ENCODE data around the gene POU2F1. TPM values are rescaled to one million over a fixed set of nuclear protein-coding genes. Genes with fewer than 3 reads are reported as not detected.

The POU2F1 gene
- total RNA-seq, 1 experiment from 2014 or later: 25.0 TPM

- Histone ChIP-seq H3K27ac (ENCODE audit: low read depth, low read length, poor library complexity, severe bottlenecking) (no peak overlapping the region), H3K4me3 (ENCODE audit: low read depth, low read length, poor library complexity, severe bottlenecking) (no peak overlapping the region), H3K27me3 (replicated peaks; ENCODE audit: insufficient read depth, low read depth, low read length, poor library complexity) (no peaks in the 10 kb centered on the region), H3K9me3 (ENCODE audit: low read depth, low read length, poor library complexity, severe bottlenecking) (no peaks in the 10 kb centered on the region), H3K36me3 (ENCODE audit: insufficient read depth, low read length, poor library complexity, severe bottlenecking) (peaks cover 4% of the 10 kb centered on the region), H3K4me1 (ENCODE audit: insufficient read depth, low read length, poor library complexity, severe bottlenecking) (peaks cover 9% of the 10 kb centered on the region)
- no peak for DNase-seq (ENCODE audit: low spot score)
- TF ChIP-seq EZH2 (IDR thresholded peaks at IDR 0.05; ENCODE audit: borderline replicate concordance, low read depth, low read length, poor library complexity, severe bottlenecking) (no peak), CTCF (conservative IDR thresholded peaks at IDR 0.05; ENCODE audit: low read depth, low read length) (no peak)
- ChIA-PET POLR2A (ENCODE audit: low non-redundant PET) (no interaction called here), CTCF (no interaction called here)
- BruUV-seq (replicated peaks): no TSS peak
- intact Hi-C loops (cut with micrococcal nuclease; ENCODE audit: unreplicated experiment): no loop called here
Observed at GRCh38 chr1:167416506-167416905, 195.8 kb downstream of the POU2F1 start.

- CTCF ChIA-PET: interaction anchor here (0.6 kb wide), 1 partner anchor 255 kb away, joined by 3 read pairs; no protein-coding TSS in a partner anchor
- TF ChIP-seq EZH2 (IDR thresholded peaks at IDR 0.05; ENCODE audit: borderline replicate concordance, low read depth, low read length, poor library complexity, severe bottlenecking) (no peak), CTCF (conservative IDR thresholded peaks at IDR 0.05; ENCODE audit: low read depth, low read length) (no peak)
- no peak overlapping the region for H3K4me3 ChIP-seq (ENCODE audit: low read depth, low read length, poor library complexity, severe bottlenecking)
- no peaks in the 10 kb centered on the region for H3K36me3 ChIP-seq (ENCODE audit: insufficient read depth, low read length, poor library complexity, severe bottlenecking)
- H3K27me3 ChIP-seq (replicated peaks; ENCODE audit: insufficient read depth, low read depth, low read length, poor library complexity): no peaks in the 10 kb centered on the region
- DNase-seq (ENCODE audit: low spot score): peak; percentile 74
- no peaks in the 10 kb centered on the region for H3K9me3 ChIP-seq (ENCODE audit: low read depth, low read length, poor library complexity, severe bottlenecking)
- intact Hi-C loops (cut with micrococcal nuclease; ENCODE audit: unreplicated experiment): no loop called here
- POLR2A ChIA-PET (ENCODE audit: low non-redundant PET): no interaction called here
- no peak overlapping the region for H3K27ac ChIP-seq (ENCODE audit: low read depth, low read length, poor library complexity, severe bottlenecking)
- peaks cover 9% of the 10 kb centered on the region for H3K4me1 ChIP-seq (ENCODE audit: insufficient read depth, low read length, poor library complexity, severe bottlenecking)
- BruUV-seq (replicated peaks): no TSS peak
Observed at GRCh38 chr1:167418391-167418790, 197.7 kb downstream of the POU2F1 start.

DNA sequence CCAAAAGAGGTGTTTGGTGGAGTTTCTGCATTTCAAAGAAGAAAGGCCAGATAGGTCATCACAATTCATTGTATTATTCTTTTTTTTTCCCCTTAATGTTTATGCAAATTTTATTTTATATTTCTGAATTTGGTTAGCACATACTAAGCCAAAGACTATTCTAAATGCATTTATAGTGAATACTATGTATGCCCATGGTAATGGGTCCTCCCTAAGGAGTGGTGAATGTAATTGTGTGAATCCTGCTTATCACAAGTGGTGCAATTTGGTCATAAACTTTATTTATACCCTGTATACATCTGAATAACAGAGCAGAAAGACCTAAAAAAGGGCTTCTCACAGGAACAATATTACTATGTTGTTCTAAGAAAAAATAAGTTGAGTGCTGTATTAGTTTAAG lies 198.6 kb downstream of the POU2F1 start:
- Histone ChIP-seq H3K27me3 (replicated peaks; ENCODE audit: insufficient read depth, low read depth, low read length, poor library complexity) (no peaks in the 10 kb centered on the region), H3K4me3 (ENCODE audit: low read depth, low read length, poor library complexity, severe bottlenecking) (no peak overlapping the region), H3K9me3 (ENCODE audit: low read depth, low read length, poor library complexity, severe bottlenecking) (no peaks in the 10 kb centered on the region), H3K36me3 (ENCODE audit: insufficient read depth, low read length, poor library complexity, severe bottlenecking) (no peaks in the 10 kb centered on the region), H3K27ac (ENCODE audit: low read depth, low read length, poor library complexity, severe bottlenecking) (no peak overlapping the region), H3K4me1 (ENCODE audit: insufficient read depth, low read length, poor library complexity, severe bottlenecking) (peaks cover 9% of the 10 kb centered on the region)
- intact Hi-C loops (cut with micrococcal nuclease; ENCODE audit: unreplicated experiment): no loop called here
- BruUV-seq (replicated peaks): no TSS peak
- no peak for DNase-seq (ENCODE audit: low spot score)
- ChIA-PET POLR2A (ENCODE audit: low non-redundant PET) (no interaction called here), CTCF (no interaction called here)
- TF ChIP-seq CTCF (conservative IDR thresholded peaks at IDR 0.05; ENCODE audit: low read depth, low read length) (no peak), EZH2 (IDR thresholded peaks at IDR 0.05; ENCODE audit: borderline replicate concordance, low read depth, low read length, poor library complexity, severe bottlenecking) (no peak)
